HCT116 (cell line): ENCODE measurements around the gene FKBP5.

Experiments used
- ATF3 ChIP-seq: IDR thresholded peaks from 2 replicates; pipeline ENCODE4 v1.6.1; 2012
- EZH2 ChIP-seq: fragments of 200-600 bp; sonication (generic); IDR thresholded peaks from 2 replicates; pipeline ENCODE4 v1.6.1; 2017; ENCODE audit warnings: antibody characterized with exemption, mixed run types
- MAX ChIP-seq: IDR thresholded peaks from 2 replicates; pipeline ENCODE4 v1.6.1; 2012
- POLR2AphosphoS5 ChIP-seq: IDR thresholded peaks from 2 replicates; pipeline ENCODE4 v1.6.1; 2011; ENCODE audit warnings: mild to moderate bottlenecking, low read depth, low read length, moderate library complexity
- REST ChIP-seq: IDR thresholded peaks from 2 replicates; pipeline ENCODE4 v1.6.1; 2012; ENCODE audit warnings: low read depth
- TCF7L2 ChIP-seq: IDR thresholded peaks from 2 replicates; pipeline ENCODE4 v1.7.0; 2011; ENCODE audit warnings: borderline replicate concordance, inconsistent platforms; ENCODE audit not compliant: insufficient read depth, insufficient read length; ENCODE audit errors: extremely low read depth

GRCh38 chr6:35654883-35655282 lies 33.8 kb downstream of the FKBP5 start:
- TF ChIP-seq MAX (no peak), POLR2AphosphoS5 (no peak), REST (no peak), EZH2 (no peak), ATF3 (no peak), TCF7L2 (no peak)
